ENCODE data around the gene RAPGEFL1.
"Not testable (repeated sequence)": the region's sequence is repeated elsewhere in the genome, so short reads cannot be mapped to it uniquely, and the experiment has no call there.

Gene RAPGEFL1, protein sequence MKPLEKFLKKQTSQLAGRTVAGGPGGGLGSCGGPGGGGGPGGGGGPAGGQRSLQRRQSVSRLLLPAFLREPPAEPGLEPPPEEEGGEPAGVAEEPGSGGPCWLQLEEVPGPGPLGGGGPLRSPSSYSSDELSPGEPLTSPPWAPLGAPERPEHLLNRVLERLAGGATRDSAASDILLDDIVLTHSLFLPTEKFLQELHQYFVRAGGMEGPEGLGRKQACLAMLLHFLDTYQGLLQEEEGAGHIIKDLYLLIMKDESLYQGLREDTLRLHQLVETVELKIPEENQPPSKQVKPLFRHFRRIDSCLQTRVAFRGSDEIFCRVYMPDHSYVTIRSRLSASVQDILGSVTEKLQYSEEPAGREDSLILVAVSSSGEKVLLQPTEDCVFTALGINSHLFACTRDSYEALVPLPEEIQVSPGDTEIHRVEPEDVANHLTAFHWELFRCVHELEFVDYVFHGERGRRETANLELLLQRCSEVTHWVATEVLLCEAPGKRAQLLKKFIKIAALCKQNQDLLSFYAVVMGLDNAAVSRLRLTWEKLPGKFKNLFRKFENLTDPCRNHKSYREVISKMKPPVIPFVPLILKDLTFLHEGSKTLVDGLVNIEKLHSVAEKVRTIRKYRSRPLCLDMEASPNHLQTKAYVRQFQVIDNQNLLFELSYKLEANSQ

DNA sequence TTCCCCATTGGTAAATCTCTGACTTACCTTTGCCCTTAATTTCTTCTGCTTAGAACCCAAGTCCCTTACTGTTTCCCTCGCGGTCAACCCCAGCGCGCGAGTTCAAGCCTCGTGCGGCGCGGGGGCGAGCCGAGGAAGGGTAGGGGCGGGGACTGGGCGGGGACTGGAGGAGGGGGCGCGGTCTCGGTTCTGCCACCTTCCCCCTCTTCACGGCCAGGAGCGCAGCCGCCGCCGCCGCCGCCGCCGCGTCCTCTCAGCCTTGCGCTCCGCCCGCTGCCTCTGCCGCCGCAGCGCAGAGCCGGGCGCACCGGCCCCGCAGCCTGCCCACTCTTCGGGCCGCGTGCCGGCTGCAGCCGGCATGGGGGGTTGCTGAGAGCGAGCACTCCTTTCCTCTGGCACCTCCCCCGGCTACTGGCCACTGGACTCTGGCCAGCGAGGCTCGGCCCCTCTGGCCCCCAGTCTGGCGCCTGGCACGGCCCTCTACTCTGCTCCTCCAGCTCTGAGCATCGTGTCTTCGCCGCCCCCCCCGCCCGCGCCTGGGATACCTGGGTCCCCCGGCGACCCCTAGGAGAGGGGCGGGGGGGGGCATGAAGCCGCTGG lies at the start of gene RAPGEFL1:
Gene RAPGEFL1 (plus strand): TSS at position 196 of the 600 bp plus-strand sequence. CDS start 392 bp downstream, at position 588.
- DNase-seq (ENCODE audit: low spot score), result peak; percentile 74

DNA sequence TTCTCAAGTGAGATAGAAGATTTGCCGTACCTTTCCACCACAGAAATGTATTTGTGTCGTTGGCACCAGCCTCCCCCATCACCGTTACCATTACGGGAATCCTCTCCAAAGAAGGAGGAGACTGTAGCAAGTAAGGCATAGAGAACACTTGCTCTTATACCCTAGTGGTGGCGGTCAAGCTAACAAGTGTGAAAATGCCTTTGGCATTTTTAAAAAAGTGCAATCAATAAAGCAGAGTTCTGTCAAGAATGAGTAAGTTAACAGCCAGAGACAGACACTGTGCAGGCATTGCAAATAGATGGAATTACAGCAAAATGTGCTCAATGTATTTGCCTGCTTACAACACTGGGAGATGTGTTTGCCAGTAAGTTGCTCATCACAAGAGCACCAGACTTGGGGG lies 47.8 kb upstream of the RAPGEFL1 start:
- no peak for DNase-seq (ENCODE audit: low spot score)

DNA sequence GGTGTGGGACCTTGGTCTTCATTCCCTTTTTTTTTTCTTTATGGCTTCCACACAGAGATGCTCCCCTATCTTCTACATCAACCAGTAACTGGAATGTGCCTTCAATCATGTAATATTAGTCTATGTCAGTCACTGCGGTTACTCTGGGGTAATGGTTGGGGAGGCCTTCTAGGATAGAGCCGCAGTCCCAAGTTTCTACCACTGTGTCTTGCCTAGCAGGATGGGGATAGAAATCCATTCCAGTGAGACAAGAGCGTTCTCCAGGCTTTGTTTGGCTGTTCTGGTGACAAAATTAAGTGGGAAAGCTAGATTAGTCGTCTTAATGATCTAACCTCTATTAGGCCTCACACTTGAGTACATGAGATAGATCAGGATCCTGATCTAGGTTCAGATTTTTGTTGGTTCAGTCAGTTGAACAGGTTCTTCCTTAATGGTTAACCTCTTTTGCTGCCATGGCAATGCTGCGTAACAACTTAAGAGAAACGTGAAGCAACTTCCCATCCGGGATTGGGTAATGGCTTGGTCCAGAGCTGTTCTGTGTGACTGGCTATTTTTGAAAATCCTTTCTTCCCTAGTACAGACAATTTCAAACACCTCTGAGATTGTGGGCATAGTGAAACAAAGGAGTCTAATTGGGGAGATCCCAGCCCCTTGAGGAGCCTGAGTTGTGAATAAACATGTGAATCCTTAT lies 46.8 kb upstream of the RAPGEFL1 start:
- DNase-seq (ENCODE audit: low spot score), result no peak

DNA sequence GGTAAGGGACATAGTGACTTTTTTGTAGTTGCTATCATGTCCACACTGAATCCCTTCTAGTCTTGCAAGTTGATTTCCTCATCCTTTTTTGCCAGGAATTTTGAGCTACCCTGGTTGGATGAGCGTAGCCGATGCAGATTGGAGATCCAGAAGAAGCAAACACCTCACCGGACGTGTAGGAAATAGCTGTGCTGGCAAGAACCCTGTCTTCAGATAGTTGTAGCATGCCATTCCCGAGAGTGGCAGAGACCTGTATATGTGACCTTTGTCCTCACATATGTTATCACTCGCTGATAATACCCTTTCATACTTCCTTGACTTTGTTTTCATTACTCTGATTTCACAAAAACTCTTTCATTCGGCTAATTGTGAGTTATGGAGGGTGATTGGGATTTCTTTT lies 43.1 kb upstream of the RAPGEFL1 start:
- DNase-seq (ENCODE audit: low spot score), result no peak

DNA sequence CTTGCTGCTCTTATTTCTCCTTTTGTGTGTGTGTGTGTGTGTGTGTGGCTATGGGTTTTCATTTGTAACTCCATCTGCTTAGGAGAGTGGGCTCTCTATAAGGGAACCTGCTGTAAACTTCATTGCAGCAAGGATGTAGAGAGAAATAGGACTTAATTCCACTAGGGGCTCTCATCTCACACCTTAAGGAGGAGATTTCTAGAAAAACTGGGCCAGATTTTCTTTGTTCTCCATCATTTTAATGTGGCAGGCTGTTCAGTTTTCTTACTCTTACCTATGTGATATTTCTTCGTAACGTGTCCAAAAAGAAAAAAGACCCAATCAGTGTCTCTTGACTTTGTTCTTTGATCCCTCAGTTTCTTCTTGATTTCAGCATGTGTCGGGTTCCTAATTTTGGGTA lies 41.5 kb upstream of the RAPGEFL1 start:
- DNase-seq (ENCODE audit: low spot score), result peak; percentile 31

DNA sequence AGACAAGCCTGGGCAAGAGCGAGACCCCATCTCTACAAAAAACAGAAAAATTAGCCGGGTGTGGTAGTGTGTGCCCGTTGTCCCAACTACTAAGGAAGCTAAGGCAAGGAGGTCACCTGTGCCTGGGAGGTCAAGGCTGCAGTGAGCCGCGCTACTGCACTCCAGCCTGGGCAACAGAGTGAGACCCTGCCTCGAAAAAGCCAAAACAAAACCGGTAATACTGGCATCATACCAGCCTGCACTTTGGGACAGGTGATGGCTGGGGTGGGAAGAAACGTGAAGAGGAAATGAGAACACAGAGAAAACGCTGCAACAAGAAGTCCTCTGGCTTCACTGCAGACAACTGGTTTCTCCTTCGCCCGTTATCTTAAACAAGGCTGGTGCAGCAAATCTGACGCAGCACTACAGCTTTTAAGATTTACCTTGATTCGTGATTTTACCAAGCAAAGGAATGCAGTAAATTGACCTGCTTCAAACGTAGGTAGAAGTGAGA lies 37.7 kb upstream of the RAPGEFL1 start:
- DNase-seq (ENCODE audit: low spot score), result no peak

DNA sequence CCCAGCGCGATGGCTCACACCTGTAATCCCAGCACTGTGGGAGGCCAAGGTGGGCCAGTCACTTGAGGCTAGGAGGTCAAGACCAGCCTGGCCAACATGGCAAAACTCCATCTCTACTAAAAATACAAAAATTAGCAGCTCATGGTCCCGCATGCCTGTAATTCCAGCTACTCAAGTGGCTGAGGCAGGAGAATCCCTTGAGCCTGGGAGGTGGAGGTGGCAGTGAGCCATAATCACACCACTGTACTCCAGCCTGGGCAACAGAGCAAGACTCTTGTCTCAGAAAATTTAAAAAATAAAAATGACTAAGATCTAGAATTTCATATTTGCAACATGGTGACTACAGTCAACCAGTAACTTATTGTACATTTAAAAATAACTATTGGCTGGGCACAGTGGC lies 34.1 kb upstream of the RAPGEFL1 start:
- DNase-seq (ENCODE audit: low spot score), result not testable (repeated sequence)

DNA sequence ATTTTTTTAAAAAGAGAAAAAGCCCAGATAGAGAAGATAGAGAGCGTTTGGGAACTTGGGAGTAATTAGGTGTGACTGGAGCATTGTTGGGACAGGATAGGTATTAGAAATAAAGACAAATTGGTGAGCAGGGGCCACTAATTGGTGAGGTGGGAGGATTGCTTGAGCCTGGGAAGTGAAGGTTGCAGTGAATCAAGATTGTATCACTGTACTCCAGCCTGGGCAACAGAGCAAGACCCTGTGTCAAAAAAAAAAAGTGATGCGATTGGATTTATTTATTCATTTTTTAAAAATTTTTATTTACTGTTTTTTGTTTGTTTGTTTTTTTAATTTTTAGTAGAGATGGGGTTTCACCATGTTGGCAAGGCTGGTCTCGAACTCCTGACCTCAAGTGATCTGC lies 31.8 kb upstream of the RAPGEFL1 start:
- DNase-seq (ENCODE audit: low spot score), result no peak

DNA sequence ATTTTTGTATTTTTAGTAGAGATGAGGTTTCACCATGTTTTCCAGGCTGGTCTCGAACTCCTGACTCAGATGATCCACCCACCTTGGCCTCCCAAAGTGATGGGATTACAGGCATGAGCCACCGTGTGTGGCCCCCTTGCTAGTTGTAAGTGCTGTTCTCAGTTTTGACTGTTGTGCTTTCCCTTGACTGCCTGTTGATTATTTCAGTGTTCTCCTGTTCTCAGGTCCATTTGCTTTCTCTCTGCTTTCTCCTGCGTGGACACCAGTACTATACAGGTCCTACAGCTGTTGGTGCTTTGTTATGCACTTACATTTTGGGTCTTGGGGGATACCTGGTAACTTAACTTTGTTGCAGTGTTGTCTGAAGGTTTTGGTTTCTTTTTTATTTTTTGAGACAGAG lies 28.7 kb upstream of the RAPGEFL1 start:
- DNase-seq (ENCODE audit: low spot score), result no peak

DNA sequence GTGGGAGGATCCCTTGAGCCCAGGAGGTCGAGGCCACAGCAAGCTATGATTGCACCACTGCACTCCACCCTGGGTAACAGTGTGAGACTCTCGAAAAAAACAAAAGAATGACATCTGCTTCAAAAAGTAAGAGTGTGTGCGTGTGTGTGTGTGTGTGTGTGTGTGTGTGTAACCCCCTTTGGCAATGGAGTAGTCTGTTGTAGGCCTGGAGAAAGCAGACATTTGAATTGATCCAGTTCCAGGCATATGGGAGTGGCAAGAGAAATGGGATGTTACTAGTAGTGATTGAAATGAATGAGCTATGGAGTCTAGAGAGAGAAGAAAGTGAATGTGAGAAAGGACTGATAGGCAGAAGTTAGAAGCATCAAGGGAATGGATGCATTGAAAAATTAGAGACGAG lies 27.0 kb upstream of the RAPGEFL1 start:
- DNase-seq (ENCODE audit: low spot score), result no peak

DNA sequence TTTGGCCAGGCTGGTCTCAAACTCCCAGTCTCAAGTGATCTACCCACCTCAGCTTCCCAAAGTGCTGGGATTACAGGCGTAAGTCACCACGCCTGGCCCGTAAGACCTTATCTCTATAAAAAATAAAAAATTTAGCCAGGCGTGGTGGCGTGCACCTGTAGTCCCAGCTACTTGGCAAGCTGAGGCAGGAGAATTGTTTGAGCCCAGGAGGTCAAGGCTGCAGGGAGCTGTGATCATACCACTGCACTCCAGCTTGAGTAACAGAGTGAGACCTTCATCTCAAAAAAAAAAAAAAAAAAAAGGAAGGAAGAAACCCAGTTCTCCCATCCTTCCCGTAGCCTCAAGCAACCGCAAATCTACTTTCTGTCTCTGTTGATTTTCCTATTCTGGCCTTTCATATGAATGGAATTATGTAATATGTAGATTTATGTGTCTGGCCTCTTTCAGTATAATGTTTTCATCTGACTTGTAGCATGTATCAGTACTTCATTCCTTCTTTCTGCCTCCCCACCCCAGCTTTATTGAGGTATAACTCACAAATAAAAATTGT lies 25.8 kb upstream of the RAPGEFL1 start:
- DNase-seq (ENCODE audit: low spot score), result no peak

DNA sequence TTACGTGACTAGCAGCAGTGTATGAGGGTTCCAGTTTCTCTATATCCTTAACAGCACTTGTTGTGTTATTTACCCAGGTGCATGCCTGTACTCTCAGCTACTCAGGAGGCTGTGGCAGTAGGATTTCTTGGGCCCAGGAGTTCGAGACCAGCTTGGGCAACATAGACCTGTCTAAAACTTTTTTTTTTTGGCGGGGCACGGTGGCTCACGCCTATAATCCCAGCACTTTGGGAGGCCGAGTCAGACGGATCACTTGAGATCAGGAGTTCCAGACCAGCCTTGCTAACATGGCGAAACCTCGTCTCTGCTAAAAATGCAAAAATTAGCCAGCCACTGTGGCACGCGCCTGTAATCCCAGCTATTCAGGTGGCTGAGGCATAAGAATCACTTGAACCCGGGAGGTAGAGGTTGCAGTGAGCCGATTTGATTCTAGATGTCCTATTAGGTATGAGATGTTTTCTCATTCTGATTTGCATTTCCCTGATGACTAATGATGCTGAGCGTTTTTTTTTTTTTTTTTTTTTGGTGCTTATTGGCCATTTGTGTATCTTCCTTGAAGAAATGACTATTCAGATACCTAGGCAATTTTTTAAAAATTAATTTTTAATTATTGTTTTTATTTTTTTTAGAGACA lies 23.6 kb upstream of the RAPGEFL1 start:
- DNase-seq (ENCODE audit: low spot score), result no peak

DNA sequence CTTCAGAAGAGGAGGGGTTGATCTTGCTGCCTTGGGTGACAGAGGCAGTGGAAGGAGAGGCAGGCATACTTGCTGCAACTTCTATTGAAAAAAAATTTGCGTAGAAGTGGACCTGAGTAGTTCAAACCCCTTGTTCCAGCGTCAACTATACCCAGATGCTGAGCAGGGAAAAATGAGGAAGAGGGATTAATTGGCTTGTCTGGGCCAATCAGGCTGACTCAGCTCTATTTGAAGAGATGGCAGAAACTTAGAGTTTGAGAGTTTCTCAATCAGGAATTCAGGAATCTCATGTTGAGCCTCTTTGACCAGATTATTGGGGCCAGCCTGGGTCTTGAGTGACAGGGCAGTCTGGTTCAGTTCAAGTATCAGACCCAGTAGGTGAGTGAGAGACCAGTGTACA lies 19.3 kb upstream of the RAPGEFL1 start:
- no peak for DNase-seq (ENCODE audit: low spot score)

DNA sequence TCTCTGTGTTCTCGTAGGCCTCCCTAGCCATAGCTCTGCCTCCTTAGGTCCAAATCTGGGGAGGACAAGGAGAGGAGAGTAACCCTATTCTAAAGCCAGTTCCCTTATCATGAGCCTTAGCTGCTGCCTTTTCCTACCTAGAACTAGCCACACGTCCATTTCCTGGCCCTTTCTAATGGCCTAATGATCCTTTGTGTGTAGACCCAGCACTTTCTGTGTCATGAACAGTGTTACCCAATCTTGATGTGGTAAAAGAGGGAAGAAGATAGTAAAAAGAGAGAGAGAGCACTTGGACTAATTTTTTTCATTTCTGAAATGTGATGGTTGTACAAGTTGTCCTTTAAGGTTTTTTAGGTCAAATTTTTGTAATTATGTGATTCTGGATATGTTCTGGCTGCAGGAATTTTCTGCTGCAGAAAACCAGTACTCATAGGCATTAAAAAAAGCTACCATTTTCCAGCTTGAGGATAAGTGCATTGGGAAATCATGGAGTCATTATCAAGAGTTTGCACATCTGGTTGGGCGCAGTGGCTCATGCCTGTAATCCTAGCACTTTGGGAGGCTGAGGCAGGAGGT lies 18.7 kb upstream of the RAPGEFL1 start:
- no peak for DNase-seq (ENCODE audit: low spot score)

DNA sequence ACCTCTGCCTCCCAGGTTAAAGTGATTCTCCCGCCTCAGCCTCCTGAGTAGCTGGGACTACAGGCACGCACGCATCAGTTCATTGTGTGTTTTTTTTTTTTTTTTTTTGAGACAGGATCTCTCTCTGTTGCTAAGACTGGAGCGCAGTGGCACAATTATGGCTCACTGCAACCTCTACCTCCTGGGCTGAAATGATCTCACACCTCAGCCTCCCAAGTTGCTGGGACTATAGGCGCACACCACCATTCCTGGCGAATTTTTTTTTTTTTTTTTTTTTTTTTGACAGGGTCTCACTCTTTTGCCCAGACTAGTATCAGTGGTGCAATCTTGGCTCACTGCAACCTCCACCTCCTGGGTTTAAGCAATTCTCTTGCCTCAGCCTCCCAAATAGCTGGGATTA lies 17.8 kb upstream of the RAPGEFL1 start:
- no peak for DNase-seq (ENCODE audit: low spot score)

DNA sequence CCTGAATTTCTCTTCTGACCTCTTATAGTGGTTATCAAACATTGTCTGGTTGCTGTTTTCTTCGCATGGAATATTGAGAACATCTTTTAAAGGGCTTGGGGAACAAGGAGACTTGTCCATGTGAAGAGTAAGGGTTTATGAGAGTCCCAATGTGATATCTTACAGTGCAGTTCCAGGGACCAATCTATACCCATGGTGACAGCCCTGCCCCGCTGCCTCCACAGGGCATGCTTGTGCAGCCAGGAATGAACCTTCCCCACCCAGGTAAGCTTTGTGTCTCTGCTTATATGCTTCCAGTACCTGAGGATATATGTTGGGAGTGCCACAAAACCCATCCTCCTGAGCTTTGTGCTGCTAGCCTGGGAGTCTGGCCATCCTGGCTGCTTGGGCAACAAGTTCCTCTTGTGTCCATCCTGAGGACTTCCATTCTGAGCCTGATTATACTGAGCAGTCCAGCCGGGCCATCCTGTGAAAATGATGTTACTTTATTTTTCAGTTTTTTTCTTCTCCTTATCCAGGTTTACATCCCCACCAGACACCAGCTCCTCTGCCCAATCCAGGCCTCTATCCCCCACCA lies 9.5 kb upstream of the RAPGEFL1 start:
- DNase-seq (ENCODE audit: low spot score), result no peak

DNA sequence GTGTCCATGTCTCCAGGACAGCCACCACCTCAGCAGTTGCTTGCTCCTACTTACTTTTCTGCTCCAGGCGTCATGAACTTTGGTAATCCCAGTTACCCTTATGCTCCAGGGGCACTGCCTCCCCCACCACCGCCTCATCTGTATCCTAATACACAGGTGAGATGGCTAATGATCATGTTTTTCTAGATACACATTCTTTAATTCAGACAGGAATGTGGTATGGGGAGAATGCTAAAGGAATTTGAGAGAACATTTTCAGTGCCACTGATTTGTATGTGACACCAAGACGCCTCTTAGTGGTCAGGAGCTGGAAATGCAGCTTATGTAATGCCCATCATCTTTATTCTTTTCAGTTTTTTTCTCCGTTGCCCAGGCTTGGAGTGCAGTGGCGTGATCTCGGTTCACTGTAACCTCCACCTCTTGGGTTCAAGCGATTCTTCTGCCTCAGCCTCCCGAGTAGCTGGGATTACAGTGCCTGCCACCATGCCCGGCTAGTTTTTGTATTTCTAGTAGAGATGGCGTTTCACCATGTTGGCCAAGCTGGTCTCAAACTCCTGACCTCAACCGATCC lies 8.9 kb upstream of the RAPGEFL1 start:
- peak; percentile 72 for DNase-seq (ENCODE audit: low spot score)

DNA sequence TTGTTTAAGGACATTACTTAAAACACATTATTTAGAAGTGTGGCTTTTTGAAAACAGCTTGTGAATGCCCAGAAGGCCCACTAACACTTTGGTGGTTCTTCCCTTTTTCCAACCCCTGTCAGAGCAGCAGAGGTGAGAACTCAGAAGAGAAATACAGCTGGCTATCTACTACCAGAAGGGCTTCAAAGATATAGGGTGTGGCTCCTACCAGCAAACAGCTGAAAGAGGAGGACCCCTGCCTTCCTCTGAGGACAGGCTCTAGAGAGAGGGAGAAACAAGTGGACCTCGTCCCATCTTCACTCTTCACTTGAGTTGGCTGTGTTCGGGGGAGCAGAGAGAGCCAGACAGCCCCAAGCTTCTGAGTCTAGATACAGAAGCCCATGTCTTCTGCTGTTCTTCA lies 6.9 kb upstream of the RAPGEFL1 start:
- DNase-seq (ENCODE audit: low spot score), result no peak

DNA sequence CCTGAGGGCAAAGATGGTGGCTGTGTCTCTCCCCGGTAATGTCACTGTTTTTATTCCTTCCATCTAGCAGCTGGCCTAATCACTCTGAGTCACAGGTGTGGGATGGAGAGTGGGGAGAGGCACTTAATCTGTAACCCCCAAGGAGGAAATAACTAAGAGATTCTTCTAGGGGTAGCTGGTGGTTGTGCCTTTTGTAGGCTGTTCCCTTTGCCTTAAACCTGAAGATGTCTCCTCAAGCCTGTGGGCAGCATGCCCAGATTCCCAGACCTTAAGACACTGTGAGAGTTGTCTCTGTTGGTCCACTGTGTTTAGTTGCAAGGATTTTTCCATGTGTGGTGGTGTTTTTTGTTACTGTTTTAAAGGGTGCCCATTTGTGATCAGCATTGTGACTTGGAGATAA lies 5.5 kb upstream of the RAPGEFL1 start:
- DNase-seq (ENCODE audit: low spot score), result no peak

DNA sequence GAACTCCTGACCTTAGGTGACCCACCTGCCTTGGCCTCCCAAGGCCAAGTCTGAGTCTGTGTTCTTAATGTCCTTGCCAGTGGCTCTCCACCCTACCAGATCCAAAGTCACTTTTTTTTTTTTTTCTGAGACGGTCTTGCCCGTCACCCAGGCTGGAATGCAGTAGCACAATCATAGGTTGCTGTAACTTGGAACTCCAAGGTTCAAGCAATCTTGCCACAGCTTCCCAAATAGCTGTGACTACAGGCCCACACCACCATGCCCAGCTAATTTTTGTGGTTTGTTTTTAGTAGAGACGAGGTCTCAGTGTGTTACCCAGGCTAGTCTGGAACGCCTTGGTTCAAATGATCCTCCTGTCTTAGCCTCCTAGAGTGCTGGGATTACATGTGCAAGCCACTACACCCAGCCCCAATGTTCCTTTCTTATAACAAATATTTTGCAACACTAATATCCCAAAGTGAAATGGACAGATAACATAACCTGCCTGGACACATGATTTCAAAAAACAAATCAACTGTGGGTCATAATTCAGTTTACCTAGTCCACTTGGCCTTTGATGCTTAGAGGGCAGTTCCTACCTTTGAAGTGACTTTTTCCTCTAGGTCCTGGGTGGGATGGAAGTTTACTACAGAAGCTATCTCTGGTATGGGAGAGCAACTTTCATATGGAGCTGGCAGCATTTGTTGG lies 4.0 kb upstream of the RAPGEFL1 start:
- DNase-seq (ENCODE audit: low spot score), result no peak
